Tibial artery (tissue), 4 donors: ENCODE data around the gene BDKRB1.

ENCODE experiments used
- DNase-seq, 2 donors: peaks; one replicate each; pipeline ENCODE4 v3.0.0-alpha.2; 2019
- H3K27ac ChIP-seq, 2 donors: fragments of 200-600 bp; sonication (generic) in 1 of 2; 1 replicate in 1 of 2; 2 replicates in 1 of 2; pipeline ENCODE4 v1.5.1; 2018 to 2019; ENCODE audit warnings: mild to moderate bottlenecking in 1 of 2
- H3K27me3 ChIP-seq, 2 donors: fragments of 200-600 bp; sonication (generic) in 1 of 2; one replicate each; pipeline versions ENCODE4 v1.5.1 to v1.6.0; 2016 to 2019
- H3K36me3 ChIP-seq, 3 donors: fragments of 200-600 bp; sonication (generic) in 2 of 3; one replicate each; pipeline ENCODE4 v1.5.1; 2016 to 2019; ENCODE audit warnings: mild to moderate bottlenecking in 2 of 3
- H3K4me1 ChIP-seq, 4 donors: fragments of 200-600 bp; sonication (generic) in 2 of 4; 1 replicate in 3 of 4; 2 replicates in 1 of 4; pipeline ENCODE4 v1.5.1; 2016 to 2019
- H3K4me3 ChIP-seq, 2 donors: fragments of 200-600 bp; sonication (generic) in 1 of 2; 1 replicate in 1 of 2; 2 replicates in 1 of 2; pipeline ENCODE4 v1.5.1; 2018 to 2019; ENCODE audit warnings: mild to moderate bottlenecking in 2 of 2
- H3K9me3 ChIP-seq, 3 donors: fragments of 200-600 bp; sonication (generic) in 1 of 3; one replicate each; pipeline ENCODE4 v1.5.1; 2016 to 2019
- intact Hi-C: fragments of 100-400 bp; cut with DNase I; formaldehyde crosslinking; loops from one replicate; pipeline ENCODE4 v1.15.0; 2023; ENCODE audit warnings: low total_unique reads
- TF ChIP-seq, protein P1 (sequence below), 2 experiments: fragments of 200-600 bp in 1 of 2; fragments of 450-650 bp in 1 of 2; IDR thresholded peaks; one replicate each; pipeline ENCODE4 v1.5.1; 2017 to 2019; ENCODE audit warnings: antibody characterized with exemption in 2 of 2, mild to moderate bottlenecking in 1 of 2, moderate library complexity in 1 of 2

BDKRB1 gene

DNA sequence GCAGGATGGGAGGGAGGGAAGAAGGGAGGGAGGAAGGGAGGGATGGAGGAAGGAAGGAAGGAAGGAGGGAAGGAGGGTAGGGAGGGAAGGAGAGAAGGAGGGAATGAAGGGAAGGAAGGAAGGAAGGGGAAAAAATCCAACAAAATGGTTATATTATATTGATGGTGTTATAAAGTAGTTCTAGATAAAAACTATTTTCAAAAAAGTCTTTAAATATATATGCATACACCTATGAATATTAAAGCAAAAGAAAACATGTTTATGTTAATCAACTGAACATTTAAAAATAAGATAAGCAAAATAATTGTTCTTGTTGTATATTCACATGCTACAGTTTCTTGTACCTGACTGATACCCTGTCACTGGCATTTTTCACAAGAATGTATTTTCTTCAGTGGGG lies 1.9 kb downstream of the BDKRB1 start:
- H3K27me3 ChIP-seq: peaks cover 0 to 26% of the 10 kb centered on the region in 2 donors
- intact Hi-C loops: no loop called here
- no peaks in the 10 kb centered on the region for H3K36me3 ChIP-seq
- H3K4me3 ChIP-seq: no peak overlapping the region
- peaks cover 0 to 13% (median 11%) of the 10 kb centered on the region in 3 donors for H3K9me3 ChIP-seq
- no peaks in the 10 kb centered on the region for H3K4me1 ChIP-seq
- no peak for DNase-seq
- H3K27ac ChIP-seq: no peak overlapping the region
- TF ChIP-seq, protein P1, sequence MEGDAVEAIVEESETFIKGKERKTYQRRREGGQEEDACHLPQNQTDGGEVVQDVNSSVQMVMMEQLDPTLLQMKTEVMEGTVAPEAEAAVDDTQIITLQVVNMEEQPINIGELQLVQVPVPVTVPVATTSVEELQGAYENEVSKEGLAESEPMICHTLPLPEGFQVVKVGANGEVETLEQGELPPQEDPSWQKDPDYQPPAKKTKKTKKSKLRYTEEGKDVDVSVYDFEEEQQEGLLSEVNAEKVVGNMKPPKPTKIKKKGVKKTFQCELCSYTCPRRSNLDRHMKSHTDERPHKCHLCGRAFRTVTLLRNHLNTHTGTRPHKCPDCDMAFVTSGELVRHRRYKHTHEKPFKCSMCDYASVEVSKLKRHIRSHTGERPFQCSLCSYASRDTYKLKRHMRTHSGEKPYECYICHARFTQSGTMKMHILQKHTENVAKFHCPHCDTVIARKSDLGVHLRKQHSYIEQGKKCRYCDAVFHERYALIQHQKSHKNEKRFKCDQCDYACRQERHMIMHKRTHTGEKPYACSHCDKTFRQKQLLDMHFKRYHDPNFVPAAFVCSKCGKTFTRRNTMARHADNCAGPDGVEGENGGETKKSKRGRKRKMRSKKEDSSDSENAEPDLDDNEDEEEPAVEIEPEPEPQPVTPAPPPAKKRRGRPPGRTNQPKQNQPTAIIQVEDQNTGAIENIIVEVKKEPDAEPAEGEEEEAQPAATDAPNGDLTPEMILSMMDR (IDR thresholded peaks at IDR 0.05): no peak

DNA sequence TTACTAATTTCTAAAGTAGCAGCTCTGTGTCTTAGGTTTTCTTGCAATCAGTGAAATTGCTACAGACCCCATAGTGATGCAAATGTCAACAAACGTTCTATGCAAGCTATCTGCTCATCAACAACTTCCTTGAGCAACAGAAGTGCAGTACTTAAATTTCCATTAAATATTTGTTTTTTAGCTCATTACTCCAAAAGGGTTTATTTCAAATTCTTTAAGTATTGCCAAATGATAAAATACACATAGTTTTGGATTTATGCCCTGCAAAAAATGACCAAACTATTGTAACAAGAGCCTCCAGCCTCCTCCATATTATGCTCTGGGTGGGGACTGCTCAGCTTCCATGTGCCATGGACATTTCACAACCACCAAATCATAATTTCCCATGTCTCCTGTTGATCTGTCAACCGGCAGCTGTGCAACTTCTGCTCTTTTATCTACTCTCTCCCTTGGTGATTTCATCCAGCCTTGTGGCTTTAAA lies 4.4 kb downstream of the BDKRB1 start:
- TF ChIP-seq, protein P1 (IDR thresholded peaks at IDR 0.05): no peak
- Histone ChIP-seq H3K27me3 (peaks cover 0 to 14% of the 10 kb centered on the region in 2 donors), H3K27ac (no peak overlapping the region), H3K36me3 (no peaks in the 10 kb centered on the region), H3K4me1 (no peaks in the 10 kb centered on the region), H3K4me3 (no peak overlapping the region), H3K9me3 (peaks cover 0 to 13% (median 11%) of the 10 kb centered on the region in 3 donors)
- intact Hi-C loops: no loop called here
- no peak for DNase-seq

DNA sequence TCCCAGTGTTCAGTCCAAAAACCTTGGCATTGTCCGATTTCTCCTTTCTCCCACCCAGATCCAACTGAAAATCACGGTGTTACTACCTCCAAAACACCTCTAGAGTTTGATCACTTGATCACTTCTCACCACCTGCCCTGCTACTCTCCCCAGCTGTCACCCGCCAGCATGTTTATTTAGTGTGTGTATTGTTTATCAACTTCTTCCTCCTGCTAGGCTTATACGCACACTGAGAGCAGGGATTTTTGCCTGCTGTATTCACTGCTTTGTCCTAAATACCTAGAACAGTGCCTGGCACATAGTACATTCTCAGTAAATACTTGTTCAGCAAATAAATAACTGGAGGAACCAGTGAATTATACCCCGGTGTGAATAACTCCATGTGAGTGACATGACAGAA lies 5.0 kb downstream of the BDKRB1 start:
- intact Hi-C loops: no loop called here
- Histone ChIP-seq H3K36me3 (no peaks in the 10 kb centered on the region), H3K27me3 (peaks cover 0 to 10% of the 10 kb centered on the region in 2 donors), H3K4me3 (no peak overlapping the region), H3K27ac (no peak overlapping the region), H3K9me3 (peaks cover 0 to 13% (median 11%) of the 10 kb centered on the region in 3 donors), H3K4me1 (no peaks in the 10 kb centered on the region)
- TF ChIP-seq, protein P1 (IDR thresholded peaks at IDR 0.05): no peak
- no peak for DNase-seq

DNA sequence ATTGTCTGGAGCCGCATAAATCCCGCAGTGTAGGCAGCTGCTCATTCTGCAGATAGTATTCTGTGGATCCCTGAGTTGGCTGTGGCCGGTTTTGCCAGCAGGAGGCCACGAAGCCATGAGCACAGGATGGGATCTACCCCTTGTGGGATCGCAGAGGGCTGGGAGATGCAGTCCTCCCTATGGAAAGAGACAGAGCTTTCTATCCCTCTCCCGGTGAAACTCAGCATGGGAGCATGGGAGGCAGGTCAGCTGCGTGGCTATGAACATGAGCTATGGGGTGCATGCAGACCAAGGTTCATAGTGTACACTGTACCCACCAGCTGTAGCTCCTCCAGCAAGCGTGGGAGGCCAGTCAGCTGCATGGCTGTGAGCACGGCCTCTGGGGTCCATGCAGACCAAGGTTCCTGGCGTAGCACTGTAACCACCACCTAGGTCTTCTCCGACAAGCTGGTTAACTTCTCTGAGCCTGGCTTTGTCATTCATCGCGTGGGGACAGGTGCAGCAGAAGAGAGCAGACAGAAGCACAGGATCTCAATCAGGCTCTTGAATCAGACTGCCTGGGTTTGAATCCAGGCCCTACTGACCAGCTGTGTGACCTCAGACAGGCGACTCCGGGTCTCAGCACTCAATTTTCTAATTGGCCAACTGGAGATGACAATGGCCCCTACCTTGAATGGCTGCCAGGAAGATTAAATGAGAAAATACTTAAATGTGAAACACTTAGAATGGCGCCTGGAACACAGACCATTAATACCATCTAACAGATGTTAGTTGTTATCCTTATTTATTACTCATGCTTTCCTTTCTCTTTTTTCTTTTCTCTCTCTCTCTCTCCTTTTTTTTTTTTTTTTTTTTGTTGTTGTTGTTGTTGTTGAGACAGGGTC lies 6.0 kb downstream of the BDKRB1 start:
- Histone ChIP-seq H3K4me1 (no peaks in the 10 kb centered on the region), H3K9me3 (peaks cover 0 to 13% (median 11%) of the 10 kb centered on the region in 3 donors), H3K4me3 (no peak overlapping the region), H3K27me3 (peaks cover 0 to 8% of the 10 kb centered on the region in 2 donors), H3K36me3 (no peaks in the 10 kb centered on the region), H3K27ac (no peak overlapping the region)
- DNase-seq: no peak
- TF ChIP-seq, protein P1 (IDR thresholded peaks at IDR 0.05): no peak
- intact Hi-C loops: no loop called here

DNA sequence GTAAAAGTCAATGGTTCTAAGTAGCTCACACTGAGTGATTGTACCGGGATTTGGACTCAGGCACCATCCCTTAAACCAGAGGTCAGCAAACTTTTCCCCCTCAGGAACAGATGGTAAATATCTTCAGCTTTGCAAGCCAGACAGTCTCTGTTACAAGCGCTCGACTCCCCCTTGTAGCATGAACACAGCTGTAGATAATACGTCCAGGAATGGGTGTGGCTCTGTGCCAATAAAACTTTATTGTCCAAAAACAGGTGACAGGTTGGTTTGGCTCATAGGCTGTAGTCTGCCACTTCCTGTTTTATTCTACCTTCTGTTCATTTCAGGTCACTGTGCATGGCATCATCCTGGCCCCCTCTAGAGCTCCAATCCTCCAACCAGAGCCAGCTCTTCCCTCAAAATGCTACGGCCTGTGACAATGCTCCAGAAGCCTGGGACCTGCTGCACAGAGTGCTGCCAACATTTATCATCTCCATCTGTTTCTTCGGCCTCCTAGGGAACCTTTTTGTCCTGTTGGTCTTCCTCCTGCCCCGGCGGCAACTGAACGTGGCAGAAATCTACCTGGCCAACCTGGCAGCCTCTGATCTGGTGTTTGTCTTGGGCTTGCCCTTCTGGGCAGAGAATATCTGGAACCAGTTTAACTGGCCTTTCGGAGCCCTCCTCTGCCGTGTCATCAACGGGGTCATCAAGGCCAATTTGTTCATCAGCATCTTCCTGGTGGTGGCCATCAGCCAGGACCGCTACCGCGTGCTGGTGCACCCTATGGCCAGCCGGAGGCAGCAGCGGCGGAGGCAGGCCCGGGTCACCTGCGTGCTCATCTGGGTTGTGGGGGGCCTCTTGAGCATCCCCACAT lies 7.6 kb downstream of the BDKRB1 start:
- Histone ChIP-seq H3K9me3 (peaks cover 0 to 13% (median 11%) of the 10 kb centered on the region in 3 donors), H3K27me3 (peaks cover 0 to 10% of the 10 kb centered on the region in 2 donors), H3K4me3 (no peak overlapping the region), H3K27ac (no peak overlapping the region), H3K4me1 (no peaks in the 10 kb centered on the region), H3K36me3 (no peaks in the 10 kb centered on the region)
- intact Hi-C loops: no loop called here
- TF ChIP-seq, protein P1 (IDR thresholded peaks at IDR 0.05): no peak
- DNase-seq: no peak
